ENCODE measurements around the gene ADGRB2.

ADGRB2 gene, protein sequence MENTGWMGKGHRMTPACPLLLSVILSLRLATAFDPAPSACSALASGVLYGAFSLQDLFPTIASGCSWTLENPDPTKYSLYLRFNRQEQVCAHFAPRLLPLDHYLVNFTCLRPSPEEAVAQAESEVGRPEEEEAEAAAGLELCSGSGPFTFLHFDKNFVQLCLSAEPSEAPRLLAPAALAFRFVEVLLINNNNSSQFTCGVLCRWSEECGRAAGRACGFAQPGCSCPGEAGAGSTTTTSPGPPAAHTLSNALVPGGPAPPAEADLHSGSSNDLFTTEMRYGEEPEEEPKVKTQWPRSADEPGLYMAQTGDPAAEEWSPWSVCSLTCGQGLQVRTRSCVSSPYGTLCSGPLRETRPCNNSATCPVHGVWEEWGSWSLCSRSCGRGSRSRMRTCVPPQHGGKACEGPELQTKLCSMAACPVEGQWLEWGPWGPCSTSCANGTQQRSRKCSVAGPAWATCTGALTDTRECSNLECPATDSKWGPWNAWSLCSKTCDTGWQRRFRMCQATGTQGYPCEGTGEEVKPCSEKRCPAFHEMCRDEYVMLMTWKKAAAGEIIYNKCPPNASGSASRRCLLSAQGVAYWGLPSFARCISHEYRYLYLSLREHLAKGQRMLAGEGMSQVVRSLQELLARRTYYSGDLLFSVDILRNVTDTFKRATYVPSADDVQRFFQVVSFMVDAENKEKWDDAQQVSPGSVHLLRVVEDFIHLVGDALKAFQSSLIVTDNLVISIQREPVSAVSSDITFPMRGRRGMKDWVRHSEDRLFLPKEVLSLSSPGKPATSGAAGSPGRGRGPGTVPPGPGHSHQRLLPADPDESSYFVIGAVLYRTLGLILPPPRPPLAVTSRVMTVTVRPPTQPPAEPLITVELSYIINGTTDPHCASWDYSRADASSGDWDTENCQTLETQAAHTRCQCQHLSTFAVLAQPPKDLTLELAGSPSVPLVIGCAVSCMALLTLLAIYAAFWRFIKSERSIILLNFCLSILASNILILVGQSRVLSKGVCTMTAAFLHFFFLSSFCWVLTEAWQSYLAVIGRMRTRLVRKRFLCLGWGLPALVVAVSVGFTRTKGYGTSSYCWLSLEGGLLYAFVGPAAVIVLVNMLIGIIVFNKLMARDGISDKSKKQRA (N-terminal part only)

GRCh38 chr1:31764312-31765040 is at the start of gene ADGRB2:
Gene ADGRB2 (minus strand): TSS chr1:31764340. CDS start chr1:31757221, 7,119 bp downstream.
- no peak for DNase-seq (ENCODE audit: low read depth in 1 of 2, low spot score in 1 of 2)

- no peak for DNase-seq (ENCODE audit: low read depth in 1 of 2, low spot score in 1 of 2)
Observed at GRCh38 chr1:31812158-31812829, 48.2 kb upstream of the ADGRB2 start.

GRCh38 chr1:31811605-31812004 is 47.5 kb upstream of the ADGRB2 start:
- no peak for DNase-seq (ENCODE audit: low read depth in 1 of 2, low spot score in 1 of 2)

- DNase-seq (ENCODE audit: low read depth in 1 of 2, low spot score in 1 of 2) = no peak
Observed at GRCh38 chr1:31809698-31810097, 45.6 kb upstream of the ADGRB2 start.

DNA sequence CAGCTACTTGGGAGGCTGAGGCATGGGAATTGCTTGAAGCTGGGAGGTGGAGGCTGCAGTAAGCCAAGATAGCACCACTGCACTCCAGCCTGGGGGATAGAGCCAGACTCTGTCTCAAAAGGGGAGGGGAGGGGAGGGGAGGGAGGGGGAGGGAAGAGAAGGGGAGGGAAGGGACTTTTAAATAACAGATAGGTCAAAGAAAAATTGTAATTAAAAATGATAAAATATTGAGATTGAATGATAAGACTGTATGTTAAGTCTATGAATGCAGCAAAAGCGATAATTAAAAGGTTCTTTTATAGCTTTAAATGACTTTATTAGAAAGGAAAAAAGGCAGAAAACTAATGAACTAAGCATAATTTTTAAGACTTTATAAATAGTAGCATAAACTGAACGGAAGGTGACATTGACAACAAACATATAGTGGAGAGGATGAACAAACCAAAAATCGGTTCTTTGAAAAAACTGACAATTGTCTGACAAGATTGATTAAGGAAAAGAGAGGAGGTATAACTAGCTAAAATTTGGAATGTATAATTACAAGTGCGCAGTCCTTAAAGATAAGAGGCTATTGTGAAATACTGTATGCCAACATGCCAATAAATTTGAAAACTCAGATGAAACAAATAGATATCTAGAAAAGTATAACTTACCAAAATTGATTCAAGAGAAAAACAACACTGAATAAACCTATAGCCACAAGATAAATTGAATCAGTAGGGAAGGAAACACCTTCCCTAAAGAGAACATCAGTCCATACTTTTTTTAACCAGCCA is 43.3 kb upstream of the ADGRB2 start:
- no peak for DNase-seq (ENCODE audit: low read depth in 1 of 2, low spot score in 1 of 2)

GRCh38 chr1:31805318-31805717 is 41.2 kb upstream of the ADGRB2 start:
- DNase-seq (ENCODE audit: low read depth in 1 of 2, low spot score in 1 of 2) = no peak

GRCh38 chr1:31804098-31804497 is 40.0 kb upstream of the ADGRB2 start:
- no peak for DNase-seq (ENCODE audit: low read depth in 1 of 2, low spot score in 1 of 2)

DNA sequence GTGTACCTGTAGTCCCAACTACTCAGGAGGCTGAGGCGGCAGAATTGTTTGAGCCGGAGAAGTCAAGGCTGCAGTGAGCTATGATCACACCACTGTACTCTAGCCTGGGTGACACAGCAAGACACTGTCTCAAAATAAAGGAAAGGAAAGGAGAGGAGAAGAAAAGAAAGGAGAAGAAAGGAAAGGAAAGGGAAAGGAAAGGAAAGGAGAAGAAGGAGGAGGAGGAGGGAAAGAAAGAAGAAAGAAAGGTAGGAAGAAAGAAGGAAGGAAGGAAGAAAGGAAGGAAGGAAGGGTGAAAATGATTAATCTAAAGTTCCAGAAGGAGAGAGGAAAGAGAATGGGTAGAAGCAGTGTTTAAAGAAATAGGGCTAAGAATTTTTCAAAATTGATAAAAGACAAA is 39.5 kb upstream of the ADGRB2 start:
- no peak for DNase-seq (ENCODE audit: low read depth in 1 of 2, low spot score in 1 of 2)

DNA sequence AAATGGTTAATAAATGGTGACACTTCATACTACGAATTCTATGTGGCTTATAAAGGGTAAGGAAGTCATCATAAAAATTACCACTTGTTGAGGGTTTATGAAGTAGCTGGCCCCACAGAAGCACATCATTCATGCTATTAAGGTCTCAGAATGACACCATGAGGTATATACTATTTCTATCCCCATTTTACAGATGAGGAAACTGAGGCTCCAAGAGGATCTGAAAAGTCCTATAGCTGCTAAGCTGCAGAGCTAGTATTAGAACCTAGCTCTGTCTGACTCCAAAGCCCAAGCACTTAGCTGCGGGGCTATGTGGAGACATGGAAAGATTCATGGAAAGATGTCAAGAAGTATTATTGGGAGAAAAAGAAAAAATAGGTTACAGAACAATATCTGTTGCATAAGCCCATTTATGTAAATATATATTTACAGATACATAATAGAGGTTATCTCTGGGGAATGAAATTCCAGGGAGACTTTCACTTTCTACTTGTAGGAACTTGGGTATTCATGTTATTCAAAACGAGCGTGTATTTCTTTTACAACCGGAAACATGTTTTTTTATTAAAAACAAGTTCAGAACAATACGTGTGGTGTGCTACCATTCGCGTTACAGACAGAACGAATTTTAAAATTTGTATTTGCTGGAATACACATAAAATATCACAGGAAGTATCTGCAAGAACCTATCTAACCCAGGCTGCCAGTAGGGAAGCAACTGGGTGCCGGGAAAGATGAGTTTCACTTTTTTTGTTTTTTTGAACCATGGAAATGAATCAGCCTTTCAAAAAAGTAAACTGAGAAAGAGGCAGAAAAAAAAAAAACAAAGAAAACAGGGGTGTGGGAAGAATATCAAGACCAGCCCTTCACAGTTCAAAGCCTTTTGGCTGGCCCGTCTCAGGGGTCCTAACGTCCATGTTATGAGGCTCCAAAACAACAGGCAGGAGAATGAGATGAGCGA is 38.3 kb upstream of the ADGRB2 start:
- no peak for DNase-seq (ENCODE audit: low read depth in 1 of 2, low spot score in 1 of 2)

- DNase-seq (ENCODE audit: low read depth in 1 of 2, low spot score in 1 of 2) = no peak
Observed at GRCh38 chr1:31801458-31801857, 37.3 kb upstream of the ADGRB2 start.

- DNase-seq (ENCODE audit: low read depth in 1 of 2, low spot score in 1 of 2) = no peak
Observed at GRCh38 chr1:31800674-31800967, 36.5 kb upstream of the ADGRB2 start.

DNA sequence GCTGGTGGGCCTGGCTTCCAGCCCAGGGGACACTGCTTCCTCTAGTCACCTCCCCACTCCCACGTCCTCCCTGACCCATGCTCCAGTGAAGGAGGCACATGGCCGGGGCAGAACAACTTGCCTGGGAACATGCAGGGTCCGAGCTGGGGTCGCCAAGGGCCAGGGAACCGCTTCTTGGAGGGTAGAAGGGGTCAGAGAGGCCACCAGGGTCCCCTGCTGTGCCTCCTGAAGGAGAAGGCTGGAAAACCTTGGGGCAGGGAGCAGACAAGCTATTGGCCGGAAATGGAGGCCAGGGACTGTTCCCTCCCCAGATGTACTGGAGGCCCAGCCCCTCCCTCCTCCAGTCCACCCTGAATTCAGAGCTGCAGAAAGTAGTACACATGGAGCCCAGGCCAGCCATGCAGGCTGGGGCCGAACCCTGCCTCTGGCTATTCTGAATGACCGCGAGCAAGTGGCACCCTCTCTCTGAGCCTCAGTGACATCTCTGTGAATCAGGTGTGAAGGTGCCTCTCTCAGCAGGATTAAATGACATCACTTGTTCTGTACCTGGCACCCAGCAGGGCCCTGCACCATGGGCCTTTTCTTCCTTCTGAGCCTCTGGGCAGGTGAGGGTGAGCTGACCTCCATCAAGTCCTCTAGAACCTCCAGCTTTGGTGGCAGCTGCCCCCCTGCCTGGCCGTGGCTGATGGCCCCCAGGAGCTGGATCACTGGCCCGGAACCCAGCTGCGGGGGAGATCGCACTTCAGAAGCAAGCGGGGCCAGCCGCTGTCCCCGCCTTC is 35.9 kb upstream of the ADGRB2 start:
- DNase-seq (ENCODE audit: low read depth in 1 of 2, low spot score in 1 of 2) = no peak

DNA sequence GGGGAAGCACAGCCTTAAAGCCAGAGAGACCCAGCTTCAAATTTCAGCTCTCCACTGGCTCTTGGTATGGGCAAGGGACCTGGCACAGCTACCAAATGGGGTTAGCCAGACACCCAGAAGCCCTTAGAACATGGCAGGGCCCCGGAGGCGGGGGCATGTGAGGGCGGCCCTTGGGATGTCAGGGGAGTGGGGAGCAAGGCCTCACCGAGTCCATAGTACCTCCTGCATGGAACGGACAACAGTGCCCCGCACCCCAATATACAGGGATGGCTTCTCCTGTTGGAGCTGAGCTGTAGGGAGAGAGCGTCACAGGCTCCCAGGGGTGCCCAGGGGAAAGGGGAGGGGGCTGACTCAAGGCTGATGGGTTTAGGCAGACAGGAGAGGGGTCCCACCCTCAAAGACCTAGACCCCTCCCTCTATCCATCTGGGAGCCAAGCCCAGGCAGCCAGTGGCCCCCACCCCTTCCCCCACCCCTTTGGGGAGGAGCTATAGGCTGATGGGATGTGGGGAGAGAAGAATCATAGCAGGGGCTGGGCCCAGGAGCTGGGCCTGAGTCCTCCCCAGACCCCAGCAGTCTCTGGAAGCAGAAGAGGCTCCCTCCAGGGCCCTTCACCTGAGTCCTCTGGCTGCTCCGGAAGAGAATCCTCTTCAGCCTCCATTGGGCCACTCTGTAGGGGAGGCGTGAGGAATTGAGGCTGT is 35.2 kb upstream of the ADGRB2 start:
- DNase-seq (ENCODE audit: low read depth in 1 of 2, low spot score in 1 of 2) = no peak

GRCh38 chr1:31798433-31799195 is 34.5 kb upstream of the ADGRB2 start:
- DNase-seq (ENCODE audit: low read depth in 1 of 2, low spot score in 1 of 2) = no peak

DNA sequence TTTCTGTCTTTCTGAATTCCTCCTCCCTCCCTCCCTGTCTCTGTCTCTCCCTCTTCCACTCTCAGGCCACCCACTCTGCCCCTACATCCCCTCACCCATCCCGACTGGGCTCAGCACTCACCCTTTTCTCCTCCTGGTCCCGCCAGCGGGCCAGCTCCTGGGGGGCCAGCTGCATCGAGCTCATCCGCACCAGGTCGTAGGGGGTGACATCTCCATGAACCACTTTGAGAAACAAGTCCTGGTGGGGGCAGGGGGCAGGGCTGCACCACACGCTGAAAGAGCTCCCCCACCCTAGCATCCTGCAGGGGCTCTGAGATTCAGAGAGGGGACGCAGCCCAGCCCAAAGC is 33.9 kb upstream of the ADGRB2 start:
- DNase-seq (ENCODE audit: low read depth in 1 of 2, low spot score in 1 of 2) = no peak

- no peak for DNase-seq (ENCODE audit: low read depth in 1 of 2, low spot score in 1 of 2)
Observed at GRCh38 chr1:31797216-31797615, 33.1 kb upstream of the ADGRB2 start.

DNA sequence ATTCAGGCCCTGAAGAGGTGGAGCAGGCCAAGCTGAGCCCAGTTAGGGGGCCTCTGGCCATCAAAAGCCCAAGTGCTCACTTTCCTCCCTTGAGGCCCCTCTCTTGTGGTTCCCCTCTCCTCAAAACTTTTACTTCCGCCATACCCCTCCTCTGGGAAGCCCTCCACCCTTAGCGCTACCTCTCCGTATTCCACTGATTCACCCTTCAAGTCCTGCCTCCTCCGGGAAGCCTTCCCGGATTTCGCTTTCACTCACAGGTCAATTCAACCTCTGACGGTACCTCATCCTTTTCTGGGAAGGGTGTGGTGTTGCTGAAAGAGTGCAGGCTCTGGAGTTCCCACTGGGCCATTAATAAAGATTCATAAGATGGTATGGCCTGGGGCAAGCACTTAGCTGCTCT is 32.6 kb upstream of the ADGRB2 start:
- DNase-seq (ENCODE audit: low read depth in 1 of 2, low spot score in 1 of 2) = no peak

All from activated CD4-positive, alpha-beta T cell treated with anti-CD3 and anti-CD28 coated beads, Interleukin-2, amount 50 U/mL, for 24 hours (primary cell).